GM21360 (cell line): ENCODE results near the gene SIRPG.
"Not testable (repeated sequence)": the region's sequence is repeated elsewhere in the genome, so short reads cannot be mapped to it uniquely, and the experiment has no call there.

Source experiments
- ATAC-seq: cut with Tn5 transposase; IDR thresholded peaks from one replicate; pipeline ENCODE4 v1.9.1; 2021; ENCODE audit warnings: mild to moderate bottlenecking, moderate library complexity; ENCODE audit not compliant: unreplicated experiment

The SIRPG gene

DNA sequence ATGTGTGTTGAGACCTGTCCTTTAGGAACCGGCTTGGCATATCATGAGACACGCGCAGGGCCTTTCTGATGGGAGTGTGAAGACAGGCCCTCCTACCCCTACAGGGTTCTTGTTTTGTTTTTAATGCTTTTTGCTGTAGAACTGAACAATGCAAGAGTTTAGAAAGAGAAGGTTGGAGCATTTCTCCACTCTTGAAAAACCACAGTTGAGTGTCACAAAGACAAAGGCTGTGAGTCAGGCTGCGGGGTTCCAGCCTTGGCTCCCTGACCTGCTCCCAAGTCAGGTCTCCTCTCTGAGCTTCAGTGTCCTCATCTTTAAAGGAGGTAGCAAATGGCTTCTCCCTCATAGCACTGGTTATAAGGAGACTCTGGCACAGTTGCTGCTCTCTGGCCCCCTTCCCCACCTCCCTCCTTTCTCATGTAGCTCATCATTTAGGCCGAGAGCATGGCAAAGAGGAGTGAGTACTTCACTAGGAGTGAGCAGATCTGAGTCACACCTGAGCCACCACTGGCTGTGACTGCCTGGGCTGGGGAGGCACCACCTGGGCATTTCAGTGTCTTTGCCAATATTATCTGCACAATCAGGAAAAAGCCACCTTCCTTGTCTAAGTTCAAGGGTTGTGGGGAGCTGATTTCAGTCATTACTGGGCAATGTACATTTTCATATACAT lies 48.8 kb downstream of the SIRPG start:
- ATAC-seq = not testable (repeated sequence)

DNA sequence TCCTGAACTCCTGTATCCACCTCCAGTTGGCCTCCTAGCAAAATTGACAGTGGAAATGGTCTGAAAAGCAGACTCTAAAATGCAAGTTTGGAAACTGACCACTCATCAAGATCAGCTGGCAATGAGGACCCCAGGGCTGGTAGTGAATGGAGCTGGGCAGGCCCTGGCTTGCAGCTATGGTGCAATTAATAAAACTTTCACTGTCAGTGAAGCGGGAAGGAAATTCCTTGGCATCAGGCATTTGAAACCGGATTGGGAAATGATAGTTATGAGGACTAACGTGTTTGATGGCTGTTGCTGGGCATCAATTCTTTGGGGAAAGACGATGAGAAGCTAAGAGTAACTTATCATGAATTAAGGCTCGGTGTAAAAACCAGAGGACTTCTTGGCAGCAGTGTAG lies 56.8 kb downstream of the SIRPG start:
- no peak for ATAC-seq

DNA sequence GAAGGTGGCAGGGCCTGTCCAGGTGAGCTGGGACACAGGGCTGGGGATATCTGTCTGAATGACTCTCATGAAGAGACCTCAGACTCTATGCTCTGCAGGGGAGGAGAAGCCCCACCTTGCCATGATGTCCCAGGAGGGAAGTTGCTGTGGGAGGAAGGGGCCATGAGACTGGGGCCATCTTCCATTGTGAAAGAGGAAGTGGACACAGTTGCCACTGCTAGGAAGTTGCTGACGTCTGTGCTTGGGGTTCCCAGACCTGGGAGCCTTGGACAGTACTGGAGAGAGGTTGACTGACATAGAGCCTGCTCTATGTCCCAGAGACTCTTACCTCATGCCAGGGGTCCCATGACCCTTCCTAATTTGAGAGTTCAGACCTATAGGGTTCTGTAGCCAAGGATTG lies 62.2 kb downstream of the SIRPG start:
- no peak for ATAC-seq

DNA sequence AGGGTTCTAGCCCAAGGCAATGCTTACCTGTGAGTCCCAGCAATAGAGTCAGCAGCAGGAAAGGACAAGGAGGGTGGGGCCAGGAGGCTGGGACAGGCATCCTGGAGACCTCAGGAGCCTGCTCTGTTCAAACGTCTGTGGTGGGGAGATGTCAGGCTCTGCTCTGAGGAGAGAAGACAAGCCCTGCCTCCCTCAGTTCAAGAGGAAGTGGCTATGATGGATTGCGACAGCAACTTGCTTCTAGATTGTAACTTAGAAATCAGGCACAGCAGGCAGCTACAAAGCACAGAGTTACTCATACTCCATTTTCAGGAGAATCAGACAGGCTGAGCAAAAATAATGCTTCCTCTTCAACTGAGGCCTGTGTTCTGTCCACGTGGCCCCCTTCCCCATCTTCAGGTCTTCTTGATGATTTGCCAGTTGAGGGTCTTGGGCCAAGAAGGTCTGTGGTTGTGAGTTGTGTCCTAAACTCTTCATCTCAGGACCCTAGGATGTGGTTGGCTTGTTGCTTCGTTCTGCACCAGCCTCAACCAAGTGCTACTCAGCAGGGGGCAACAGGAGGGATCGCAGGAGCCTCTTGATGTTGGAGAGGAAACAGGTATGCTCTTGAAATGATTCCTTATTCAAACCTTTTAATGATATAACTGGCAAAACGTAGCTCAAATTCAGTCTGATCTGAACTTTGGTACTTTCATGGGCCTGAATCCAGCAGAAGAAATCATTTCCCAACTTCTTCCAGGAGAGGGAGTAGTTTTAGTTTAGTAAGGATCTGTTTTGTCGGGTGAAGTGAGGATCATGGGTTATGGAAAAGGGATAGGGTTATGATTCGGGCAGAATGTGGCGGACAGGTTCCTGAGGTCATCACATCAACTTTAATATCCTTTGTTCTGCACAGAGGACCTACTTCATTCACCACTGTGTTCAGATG lies 68.8 kb downstream of the SIRPG start:
- ATAC-seq = no peak

DNA sequence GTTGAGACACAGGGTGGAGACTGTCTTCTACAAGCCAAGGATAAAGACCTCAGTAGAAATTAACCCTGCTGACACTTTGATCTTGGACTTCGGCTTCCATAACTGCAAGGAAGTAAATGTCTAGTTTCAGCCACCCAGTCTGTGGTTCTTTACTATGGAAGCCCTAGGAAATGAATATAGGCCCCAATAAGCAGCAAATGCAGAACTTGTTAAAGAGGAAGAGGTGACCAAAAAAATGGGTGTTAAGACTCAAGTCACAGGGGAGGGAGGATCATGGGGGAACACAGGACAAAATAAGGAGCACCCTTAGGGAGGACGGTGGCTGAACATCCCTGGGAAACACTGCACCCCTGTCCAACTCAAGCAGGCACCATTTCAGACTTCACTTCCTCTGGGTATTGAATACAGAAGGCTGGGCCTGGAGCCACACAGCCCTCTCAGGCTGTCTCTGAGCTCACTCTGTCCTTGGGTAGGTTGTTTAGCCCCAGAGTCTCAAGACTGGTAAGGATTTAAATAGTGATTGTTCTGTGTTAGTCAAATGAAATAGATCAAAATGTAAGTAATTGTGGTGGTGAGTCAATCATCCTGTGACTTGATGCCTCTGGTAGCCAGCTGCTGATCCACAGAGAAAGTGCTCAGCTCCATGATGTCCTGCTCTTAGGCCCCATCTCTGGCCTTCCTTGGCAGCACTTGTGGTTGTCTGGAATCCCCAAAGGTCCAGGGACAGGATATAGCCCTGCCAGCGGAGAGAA lies 69.6 kb downstream of the SIRPG start:
- ATAC-seq = no peak

DNA sequence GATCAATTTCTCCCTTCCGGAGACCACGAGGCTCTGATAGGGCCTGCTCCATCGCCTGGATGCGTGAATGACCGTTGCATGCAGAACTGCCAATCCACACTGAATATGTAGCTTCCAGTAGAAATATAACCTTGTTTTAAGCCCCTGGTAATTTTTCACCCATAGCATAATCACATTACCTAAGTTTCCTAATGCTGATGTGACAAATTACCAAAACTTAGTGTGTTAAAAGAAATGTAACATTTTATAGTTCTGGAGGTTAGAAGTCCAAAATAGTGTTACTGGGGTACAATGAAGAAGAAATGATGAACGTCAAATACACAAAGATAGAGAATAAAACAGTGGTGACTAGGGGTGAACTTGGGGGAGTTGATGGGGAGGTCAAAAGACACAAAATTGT lies 78.1 kb downstream of the SIRPG start:
- ATAC-seq = no peak
